Hindlimb muscle (tissue), 1 donor: ENCODE results near the gene GRIN2D. TPM values are rescaled to one million over a fixed set of nuclear protein-coding genes. Genes with fewer than 3 reads are reported as not detected.

Experiments used
- DNase-seq: peaks from one replicate; pipeline ENCODE4 v3.0.0-alpha.2; 2013
- polyA plus RNA-seq: library from polyadenylated mRNA; unstranded; fragments of 120-200 nt; gene quantifications from one replicate; pipeline ENCODE4 v1.2.1, GENCODE V29; 2013; ENCODE audit not compliant: insufficient read length

GRIN2D gene
- polyA plus RNA-seq, 1 donor: 2.5 TPM

GRCh38 chr19:48398102-48398374, 4.6 kb downstream of the GRIN2D start:
- DNase-seq: peak; percentile 26

- peak; percentile 85 for DNase-seq
These were observed 5.1 kb downstream of the GRIN2D start for GRCh38 chr19:48398375-48399235.

GRCh38 chr19:48400018-48400742, 6.7 kb downstream of the GRIN2D start:
- peak; percentile 44 for DNase-seq

DNA sequence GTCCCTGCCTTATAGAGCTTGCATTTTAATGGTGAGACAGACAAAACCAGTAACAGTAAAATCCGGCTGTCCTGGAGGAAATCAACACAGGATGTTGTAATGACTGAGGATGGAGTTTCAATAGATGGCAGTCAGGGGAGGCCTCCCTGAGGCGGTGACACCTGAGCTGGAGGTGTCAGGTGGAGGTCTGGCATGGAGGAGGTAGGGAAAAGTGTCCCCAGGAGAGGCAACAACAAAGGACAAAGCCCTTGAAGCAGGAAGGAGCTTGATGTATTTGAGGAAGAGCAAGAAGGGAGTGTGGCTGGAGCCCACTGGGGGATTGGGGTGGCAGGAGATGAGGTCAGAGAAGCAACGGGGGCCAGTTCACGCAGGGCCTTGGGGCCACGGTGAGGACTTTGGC, 7.8 kb downstream of the GRIN2D start:
- DNase-seq: no peak

- peak; percentile 52 for DNase-seq
These were observed 10.1 kb downstream of the GRIN2D start for GRCh38 chr19:48403606-48404005.

- DNase-seq: no peak
These were observed 11.7 kb downstream of the GRIN2D start for GRCh38 chr19:48405010-48405659.

- DNase-seq: no peak
These were observed 12.4 kb downstream of the GRIN2D start for GRCh38 chr19:48405850-48406249.

GRCh38 chr19:48413879-48414587, 20.6 kb downstream of the GRIN2D start:
- DNase-seq: no peak

DNA sequence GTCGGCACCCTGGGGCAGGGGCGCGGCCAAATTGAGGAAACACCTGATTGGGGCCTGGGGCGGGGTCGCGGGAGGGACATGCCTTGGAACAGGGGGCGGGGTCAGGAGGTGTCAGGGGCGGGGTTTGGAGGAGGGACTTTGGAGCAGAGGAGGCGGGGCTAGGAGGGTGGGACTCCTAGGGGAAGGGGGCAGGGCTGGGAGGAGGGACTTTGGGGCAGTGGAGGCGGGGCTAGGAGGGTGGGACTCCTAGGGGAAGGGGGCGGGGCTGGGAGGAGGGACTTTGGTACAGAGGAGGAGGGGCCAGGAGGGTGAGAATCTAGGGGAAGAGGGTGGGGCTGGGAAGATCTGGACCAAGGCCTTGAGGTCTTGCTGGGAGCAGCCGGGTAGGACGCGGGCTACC, 21.9 kb downstream of the GRIN2D start:
- no peak for DNase-seq

DNA sequence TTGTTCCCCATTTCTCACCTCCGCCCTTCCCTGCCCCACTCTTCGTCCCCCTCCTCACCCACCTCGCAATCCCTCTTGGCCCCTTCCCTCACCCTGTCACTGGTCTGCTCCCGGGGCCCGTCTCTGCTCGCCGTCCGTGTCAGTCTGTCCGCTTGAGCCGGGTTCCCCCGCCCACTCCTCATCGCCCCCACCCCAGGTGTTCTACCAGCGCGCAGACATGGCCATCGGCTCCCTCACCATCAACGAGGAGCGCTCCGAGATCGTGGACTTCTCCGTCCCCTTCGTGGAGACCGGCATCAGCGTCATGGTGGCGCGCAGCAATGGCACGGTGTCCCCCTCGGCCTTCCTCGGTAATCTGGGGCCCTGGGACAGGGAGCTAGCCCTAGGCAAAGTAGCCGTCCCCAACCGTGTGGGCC, 22.3 kb downstream of the GRIN2D start:
- no peak for DNase-seq

- DNase-seq: no peak
These were observed 24.0 kb downstream of the GRIN2D start for GRCh38 chr19:48417421-48417820.

GRCh38 chr19:48418317-48419064, 25.0 kb downstream of the GRIN2D start:
- no peak for DNase-seq

DNA sequence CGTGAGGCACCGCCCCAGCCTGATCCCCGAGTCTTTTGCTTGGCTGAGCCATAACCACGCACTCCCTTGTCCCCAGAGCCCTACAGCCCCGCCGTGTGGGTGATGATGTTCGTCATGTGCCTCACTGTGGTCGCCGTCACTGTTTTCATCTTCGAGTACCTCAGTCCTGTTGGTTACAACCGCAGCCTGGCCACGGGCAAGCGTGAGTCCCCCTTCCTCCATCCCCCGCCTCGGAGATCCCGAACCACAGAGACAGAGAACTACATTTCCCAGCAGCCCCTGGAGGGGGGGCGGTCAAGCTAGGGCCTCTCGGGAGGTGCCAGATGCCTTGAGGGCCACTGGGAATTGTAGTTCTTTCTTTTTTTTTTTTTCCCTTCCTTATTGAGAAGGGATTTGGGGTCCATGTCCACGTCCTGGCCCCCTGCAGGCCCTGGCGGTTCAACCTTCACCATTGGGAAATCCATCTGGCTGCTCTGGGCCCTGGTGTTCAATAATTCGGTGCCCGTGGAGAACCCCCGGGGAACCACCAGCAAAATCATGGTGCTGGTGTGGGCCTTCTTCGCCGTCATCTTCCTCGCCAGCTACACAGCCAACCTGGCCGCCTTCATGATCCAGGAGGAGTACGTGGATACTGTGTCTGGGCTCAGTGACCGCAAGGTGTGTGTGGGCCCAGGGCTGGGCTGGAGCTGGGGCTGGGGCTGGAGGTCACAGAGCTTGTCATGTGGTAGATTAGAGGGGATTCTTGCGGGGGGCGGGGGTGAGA, 25.9 kb downstream of the GRIN2D start:
- peak; percentile 33 for DNase-seq

GRCh38 chr19:48421548-48421947, 28.1 kb downstream of the GRIN2D start:
- DNase-seq: no peak

DNA sequence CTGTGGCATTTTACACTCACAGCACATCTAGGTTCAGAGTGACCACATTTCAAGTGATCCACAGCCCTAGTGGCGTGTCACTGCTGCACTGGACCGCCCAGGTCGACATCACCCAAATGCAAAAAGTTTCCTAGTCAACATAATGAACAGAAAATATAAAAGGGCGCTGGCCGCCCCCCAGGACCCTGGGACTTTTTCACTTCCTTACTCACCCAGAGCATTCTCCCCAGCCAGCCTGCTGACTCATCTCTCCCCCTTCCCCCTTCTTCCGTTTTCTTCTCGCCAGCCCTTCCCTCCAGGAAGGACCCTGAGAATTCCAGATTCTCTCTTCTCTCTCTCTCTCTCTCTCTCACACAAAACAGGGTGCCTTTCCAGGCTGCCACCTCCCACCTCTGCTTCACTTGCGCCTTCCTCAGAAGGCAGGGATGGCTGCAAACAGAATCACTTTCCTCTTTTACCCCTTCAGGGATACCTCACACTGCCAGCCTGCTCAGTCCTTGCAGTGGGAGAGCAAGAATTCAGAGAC, 31.3 kb downstream of the GRIN2D start:
- peak; percentile 45 for DNase-seq

- no peak for DNase-seq
These were observed 35.2 kb downstream of the GRIN2D start for GRCh38 chr19:48428670-48429069.

DNA sequence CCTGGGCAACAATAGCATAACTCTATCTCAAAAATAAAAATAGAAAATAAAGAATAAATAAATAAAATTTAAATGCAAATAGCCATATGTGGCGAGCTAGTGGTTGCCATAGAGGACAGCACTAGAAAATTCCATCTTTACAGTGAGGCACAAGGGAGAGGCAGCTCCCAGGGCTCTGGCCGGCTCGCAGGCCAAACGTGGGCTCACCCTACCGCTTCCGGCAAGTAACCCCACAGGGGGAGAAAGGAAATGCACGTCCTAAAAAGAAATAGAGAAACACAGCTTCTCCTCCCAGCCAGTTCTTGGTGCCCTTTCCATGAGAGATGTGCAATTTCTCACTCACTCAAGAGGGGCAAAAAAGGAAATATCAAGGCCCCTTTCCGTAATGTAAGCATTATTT, 39.9 kb downstream of the GRIN2D start:
- no peak for DNase-seq

- DNase-seq: no peak
These were observed 43.1 kb downstream of the GRIN2D start for GRCh38 chr19:48436586-48436985.

- DNase-seq: no peak
These were observed 48.0 kb downstream of the GRIN2D start for GRCh38 chr19:48441360-48442050.
